DND-41 (cell line): ENCODE measurements around the gene SORBS1.

Source experiments
- ATAC-seq: fragments of 200-7000 bp; cut with Tn5 transposase; 3 replicates; pipeline ENCODE4 v1.9.1; 2021; ENCODE audit warnings: low read depth; ENCODE audit not compliant: insufficient read depth
- DNase-seq: peaks from one replicate; pipeline ENCODE4 v3.0.0-alpha.2; 2020
- H2AFZ ChIP-seq: 2 replicates; pipeline ENCODE4 v1.6.0; 2012; ENCODE audit warnings: low read depth, low read length
- H3K27ac ChIP-seq: 2 replicates; pipeline ENCODE4 v1.5.1; 2012; ENCODE audit warnings: low read length, inconsistent platforms
- H3K27me3 ChIP-seq: fragments of 200-600 bp; sonication (generic); 2 replicates; pipeline ENCODE4 v1.6.0; 2012; ENCODE audit warnings: low read length, mild to moderate bottlenecking, inconsistent platforms; ENCODE audit not compliant: insufficient read depth, poor library complexity
- H3K36me3 ChIP-seq: 2 replicates; pipeline ENCODE4 v1.5.1; 2012; ENCODE audit warnings: low read length, inconsistent platforms; ENCODE audit not compliant: insufficient read depth
- H3K4me1 ChIP-seq: 2 replicates; pipeline ENCODE4 v1.5.1; 2012; ENCODE audit warnings: mild to moderate bottlenecking, low read length; ENCODE audit not compliant: insufficient read depth
- H3K4me2 ChIP-seq: 2 replicates; pipeline ENCODE4 v1.6.0; 2012; ENCODE audit warnings: mild to moderate bottlenecking, moderate library complexity, low read length, inconsistent platforms; ENCODE audit not compliant: insufficient read depth
- H3K4me3 ChIP-seq, 2 experiments: fragments of 200-600 bp in 1 of 2; shearing (Covaris generic) in 1 of 2; 2 replicates each; pipeline ENCODE4 v1.5.1; 2012 to 2016; ENCODE audit warnings: inconsistent platforms in 2 of 2, low read length in 2 of 2, mild to moderate bottlenecking in 2 of 2, low read depth in 1 of 2, moderate library complexity in 1 of 2
- H3K79me2 ChIP-seq: 2 replicates; pipeline ENCODE4 v1.6.0; 2012; ENCODE audit warnings: low read length, inconsistent platforms; ENCODE audit not compliant: insufficient read depth
- H3K9ac ChIP-seq: 2 replicates; pipeline ENCODE4 v1.6.0; 2012; ENCODE audit warnings: low read depth, mild to moderate bottlenecking, inconsistent platforms, low read length, moderate library complexity
- H3K9me3 ChIP-seq: 2 replicates; pipeline ENCODE4 v1.5.1; 2012; ENCODE audit warnings: low read length, moderate library complexity, mild to moderate bottlenecking, inconsistent platforms; ENCODE audit not compliant: insufficient read depth, severe bottlenecking
- H4K20me1 ChIP-seq: 2 replicates; pipeline ENCODE4 v1.6.0; 2012; ENCODE audit warnings: low read length; ENCODE audit not compliant: insufficient read depth
- CTCF ChIP-seq: IDR thresholded peaks from 2 replicates; pipeline ENCODE4 v1.5.1; 2012; ENCODE audit warnings: borderline replicate concordance, low read length, moderate library complexity, mild to moderate bottlenecking; ENCODE audit not compliant: poor library complexity, severe bottlenecking; ENCODE audit errors: extremely low read depth
- EZH2 ChIP-seq: IDR thresholded peaks from 3 replicates; pipeline ENCODE4 v1.6.1; 2012; ENCODE audit warnings: borderline replicate concordance, low read depth, mild to moderate bottlenecking, moderate library complexity, low read length, inconsistent platforms; ENCODE audit not compliant: severe bottlenecking

Gene SORBS1

GRCh38 chr10:95564291-95564690, 3.1 kb upstream of the SORBS1 start:
- Histone ChIP-seq H3K9ac (no peak overlapping the region), H4K20me1 (no peaks in the 10 kb centered on the region), H3K27ac (no peak overlapping the region), H3K4me3 (no peak overlapping the region), H3K79me2 (no peaks in the 10 kb centered on the region), H3K27me3 (peaks cover 7% of the 10 kb centered on the region), H3K36me3 (no peaks in the 10 kb centered on the region), H2AFZ (no peak overlapping the region), H3K4me2 (no peak overlapping the region), H3K4me1 (no peaks in the 10 kb centered on the region), H3K9me3 (no peaks in the 10 kb centered on the region)
- TF ChIP-seq EZH2 (no peak), CTCF (no peak)
- DNase-seq (no peak), ATAC-seq (no peak)

DNA sequence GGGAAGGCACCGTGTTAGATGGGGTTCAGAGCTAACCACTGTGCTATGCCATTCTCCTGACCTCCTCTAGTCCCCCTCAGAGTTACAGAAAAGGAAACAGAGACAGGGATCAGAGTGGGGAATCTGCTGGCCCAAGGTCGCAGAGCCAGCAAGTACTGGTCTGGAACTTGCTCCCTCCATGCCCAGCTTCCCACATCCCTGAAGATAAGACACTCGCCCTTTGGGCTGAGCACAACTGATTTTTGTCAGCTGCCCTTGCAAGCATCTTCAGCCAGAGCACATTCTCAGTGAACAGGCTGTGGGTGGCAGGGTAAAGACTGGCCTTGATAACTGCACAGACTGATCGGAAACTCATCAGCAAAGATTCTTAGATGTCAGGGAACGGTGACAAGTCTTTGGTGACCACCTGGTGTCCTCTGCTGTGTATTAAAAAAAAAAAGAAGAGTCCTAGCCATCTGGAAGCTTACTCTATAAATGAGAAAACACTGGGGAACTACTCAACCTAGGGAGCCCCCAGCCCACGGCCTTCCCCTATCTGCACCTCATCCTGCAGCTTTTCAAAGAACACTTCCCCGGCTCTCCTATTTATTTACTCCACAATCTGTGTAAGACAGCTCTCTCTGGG, 1.3 kb upstream of the SORBS1 start:
- TF ChIP-seq CTCF (no peak), EZH2 (no peak)
- Histone ChIP-seq H4K20me1 (no peaks in the 10 kb centered on the region), H3K4me1 (no peaks in the 10 kb centered on the region), H3K9me3 (no peaks in the 10 kb centered on the region), H2AFZ (no peak overlapping the region), H3K4me2 (no peak overlapping the region), H3K27ac (no peak overlapping the region), H3K27me3 (no peaks in the 10 kb centered on the region), H3K4me3 (no peak overlapping the region), H3K36me3 (no peaks in the 10 kb centered on the region), H3K9ac (no peak overlapping the region), H3K79me2 (no peaks in the 10 kb centered on the region)
- no peak for ATAC-seq
- no peak for DNase-seq

- no peak overlapping the region for H3K9ac ChIP-seq
- no peaks in the 10 kb centered on the region for H3K79me2 ChIP-seq
- DNase-seq (no peak), ATAC-seq (no peak)
- no peaks in the 10 kb centered on the region for H4K20me1 ChIP-seq
- H2AFZ ChIP-seq, result no peak overlapping the region
- H3K36me3 ChIP-seq, result no peaks in the 10 kb centered on the region
- no peak overlapping the region for H3K27ac ChIP-seq
- no peak for TF ChIP-seq CTCF
- TF ChIP-seq EZH2, result no peak
- no peaks in the 10 kb centered on the region for H3K4me1 ChIP-seq
- H3K4me2 ChIP-seq, result no peak overlapping the region
- H3K4me3 ChIP-seq, result no peak overlapping the region
- H3K27me3 ChIP-seq, result no peaks in the 10 kb centered on the region
- H3K9me3 ChIP-seq, result no peaks in the 10 kb centered on the region
Observed at GRCh38 chr10:95561864-95562177, 650 bp upstream of the SORBS1 start.
